ENCODE data around the gene FCSK. TPM values are rescaled to one million over a fixed set of nuclear protein-coding genes. Genes with fewer than 3 reads are reported as not detected.

The FCSK gene
- total and polyA plus RNA-seq, 2 experiments from 2014 or later, result 15.7 to 25.9 TPM

DNA sequence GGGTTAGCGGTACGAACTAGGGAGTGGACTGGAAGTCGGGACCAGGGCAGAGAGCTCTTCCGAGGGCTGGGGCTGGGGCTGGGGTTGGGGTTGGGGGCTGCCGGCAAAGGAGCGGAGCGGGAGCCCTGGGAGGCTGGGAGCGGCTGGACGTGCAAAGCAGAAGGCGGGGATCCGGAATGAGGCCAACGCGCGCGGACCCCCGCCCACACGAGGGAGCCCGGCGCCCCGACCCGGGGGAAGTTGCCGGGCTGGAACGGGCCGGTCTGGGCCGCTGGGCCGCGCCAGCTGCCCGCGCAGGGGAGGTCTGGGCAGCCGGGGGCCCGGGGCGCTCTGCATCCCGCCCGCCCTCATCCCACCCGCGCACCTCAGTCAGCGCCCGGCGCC, 15.8 kb upstream of the FCSK start:
- Histone ChIP-seq H3K27me3 (no peaks in the 10 kb centered on the region), H3K27ac (peak overlapping the region; percentile 75), H4K20me1 (ENCODE audit: insufficient read depth, poor library complexity, severe bottlenecking) (no peaks in the 10 kb centered on the region), H3K36me3 (replicated peaks; ENCODE audit: insufficient read depth, low read depth) (no peaks in the 10 kb centered on the region), H3K4me1 (ENCODE audit: insufficient read depth) (peaks cover 39% of the 10 kb centered on the region), H3K9me3 (ENCODE audit: low read depth) (no peaks in the 10 kb centered on the region), H3K79me2 (peaks cover 48% of the 10 kb centered on the region), H3K4me3 (peak overlapping the region; percentile 74), H3K4me2 (peak overlapping the region; percentile 95), H2AFZ (peak overlapping the region; percentile 26), H3K9me2 (replicated peaks; ENCODE audit: insufficient read depth) (no peaks in the 10 kb centered on the region)
- TF ChIP-seq CTCF (IDR thresholded peaks at IDR 0.05; ENCODE audit: poor library complexity) (no peak), EZH2phosphoT487 (IDR thresholded peaks at IDR 0.05; ENCODE audit: low read depth, severe bottlenecking, unreplicated experiment) (no peak), EZH2 (IDR thresholded peaks at IDR 0.05; ENCODE audit: borderline replicate concordance) (no peak)
- 4% methylated on average over 4 of the region's 39 CpGs for WGBS (ENCODE audit: low lambda C conversion rate, missing lambda C conversion rate)
- DNase-seq (ENCODE audit: low spot score), result no peak

- Histone ChIP-seq H3K4me3 (peak within 1 kb of the TSS; percentile 75), H3K4me2 (peak within 1 kb of the TSS; percentile 95), H3K9me2 (replicated peaks; ENCODE audit: insufficient read depth) (no peaks in the 10 kb centered on the region), H4K20me1 (ENCODE audit: insufficient read depth, poor library complexity, severe bottlenecking) (no peaks in the 10 kb centered on the region), H2AFZ (peak within 1 kb of the TSS; percentile 87), H3K27ac (peak within 1 kb of the TSS; percentile 86), H3K27me3 (no peaks in the 10 kb centered on the region), H3K79me2 (peaks cover 42% of the 10 kb centered on the region), H3K9me3 (ENCODE audit: low read depth) (no peaks in the 10 kb centered on the region), H3K4me1 (ENCODE audit: insufficient read depth) (peaks cover 38% of the 10 kb centered on the region), H3K36me3 (replicated peaks; ENCODE audit: insufficient read depth, low read depth) (no peaks in the 10 kb centered on the region)
- peak; percentile 97 for DNase-seq (ENCODE audit: low spot score)
- TF ChIP-seq EZH2phosphoT487 (IDR thresholded peaks at IDR 0.05; ENCODE audit: low read depth, severe bottlenecking, unreplicated experiment) (no peak), EZH2 (IDR thresholded peaks at IDR 0.05; ENCODE audit: borderline replicate concordance) (no peak), CTCF (IDR thresholded peaks at IDR 0.05; ENCODE audit: poor library complexity) (no peak)
- WGBS (ENCODE audit: low lambda C conversion rate, missing lambda C conversion rate), result 3% methylated on average over 42 of the region's 86 CpGs
These were observed 15.2 kb upstream of the FCSK start, which contains the start of gene ST3GAL2 for GRCh38 chr16:70438969-70439862. TSS of gene ST3GAL2 (minus strand) at chr16:70439100. CDS start at chr16:70398530, 40,570 bp downstream.

GRCh38 chr16:70440009-70440692, 14.2 kb upstream of the FCSK start:
- Histone ChIP-seq H2AFZ (peak overlapping the region; percentile 87), H3K9me3 (ENCODE audit: low read depth) (no peaks in the 10 kb centered on the region), H3K9me2 (replicated peaks; ENCODE audit: insufficient read depth) (no peaks in the 10 kb centered on the region), H3K36me3 (replicated peaks; ENCODE audit: insufficient read depth, low read depth) (no peaks in the 10 kb centered on the region), H3K4me1 (ENCODE audit: insufficient read depth) (peaks cover 34% of the 10 kb centered on the region), H3K4me2 (peak overlapping the region; percentile 93), H3K79me2 (peaks cover 33% of the 10 kb centered on the region), H3K27me3 (no peaks in the 10 kb centered on the region), H3K4me3 (no peak overlapping the region), H3K27ac (peak overlapping the region; percentile 86), H4K20me1 (ENCODE audit: insufficient read depth, poor library complexity, severe bottlenecking) (no peaks in the 10 kb centered on the region)
- DNase-seq (ENCODE audit: low spot score), result no peak
- 57% methylated on average over 11 of the region's 11 CpGs for WGBS (ENCODE audit: low lambda C conversion rate, missing lambda C conversion rate)
- no peak for TF ChIP-seq EZH2phosphoT487 (IDR thresholded peaks at IDR 0.05; ENCODE audit: low read depth, severe bottlenecking, unreplicated experiment)
- TF ChIP-seq EZH2 (IDR thresholded peaks at IDR 0.05; ENCODE audit: borderline replicate concordance), result no peak
- no peak for TF ChIP-seq CTCF (IDR thresholded peaks at IDR 0.05; ENCODE audit: poor library complexity)

All from hepatocyte (in vitro differentiated cells).